SK-N-SH (cell line): ENCODE results near the gene MKRN2OS. TPM values are rescaled to one million over a fixed set of nuclear protein-coding genes. Genes with fewer than 3 reads are reported as not detected.

ENCODE experiments used
- CTCF ChIA-PET: fragments of 300-600, 350-600 bp; formaldehyde crosslinking; extraction: SDS; loops from one replicate; lab custom pipeline; 2021; lab: Yijun Ruan, JAX
- POLR2A ChIA-PET: fragments of 350-600 bp; sonication (Branson Sonifier 250); formaldehyde crosslinking; extraction: SDS; loops from one replicate; lab custom pipeline; 2020; ENCODE audit warnings: antibody characterized with exemption, inconsistent platforms; lab: Yijun Ruan, JAX
- DNase-seq: peaks from one replicate; pipeline ENCODE4 v3.0.0; 2012
- H2AFZ ChIP-seq: fragments of 200-600 bp; sonication (generic); 2 replicates; pipeline ENCODE4 v1.8.1; 2016; ENCODE audit warnings: antibody characterized with exemption, mild to moderate bottlenecking, low read depth
- H3F3A ChIP-seq: fragments of 200-600 bp; sonication (generic); replicated peaks from 2 replicates; pipeline ENCODE3; 2016; ENCODE audit warnings: antibody characterized with exemption, mild to moderate bottlenecking; ENCODE audit not compliant: insufficient read depth
- H3K27ac ChIP-seq, 2 experiments: fragments of 200-500 bp in 1 of 2; fragments of 200-600 bp in 1 of 2; sonication (Bioruptor generic) in 1 of 2; sonication (generic), shearing (Covaris generic) in 1 of 2; 2 replicates each; pipeline versions ENCODE4 v1.5.1 to v1.6.1; 2014 to 2016; ENCODE audit warnings: low read depth in 2 of 2, inconsistent platforms in 1 of 2, low read length in 1 of 2, mild to moderate bottlenecking in 1 of 2, mixed read lengths in 1 of 2
- H3K27me3 ChIP-seq: fragments of 200-600 bp; sonication (generic), shearing (Covaris generic); 2 replicates; pipeline ENCODE4 v1.6.1; 2016; ENCODE audit warnings: mixed run types; ENCODE audit not compliant: insufficient read depth
- H3K36me3 ChIP-seq, 2 experiments: fragments of 200-500 bp in 1 of 2; fragments of 200-600 bp in 1 of 2; sonication (Bioruptor generic) in 1 of 2; sonication (generic) in 1 of 2; replicated peaks in 1 of 2; 2 replicates each; pipeline versions ENCODE3 to v1.5.1; 2014 to 2016; ENCODE audit warnings: low read length in 1 of 2, mild to moderate bottlenecking in 1 of 2; ENCODE audit not compliant: insufficient read depth in 2 of 2, control insufficient read depth in 1 of 2
- H3K4me1 ChIP-seq, 2 experiments: fragments of 200-500 bp in 1 of 2; fragments of 200-600 bp in 1 of 2; sonication (Bioruptor generic) in 1 of 2; sonication (generic), shearing (Covaris generic) in 1 of 2; 2 replicates each; pipeline versions ENCODE4 v1.5.1 to v1.6.1; 2014 to 2016; ENCODE audit warnings: low read depth in 1 of 2, low read length in 1 of 2, mixed run types in 1 of 2; ENCODE audit not compliant: insufficient read depth in 2 of 2, control insufficient read depth in 1 of 2
- H3K4me2 ChIP-seq: fragments of 200-600 bp; sonication (generic), shearing (Covaris generic); 2 replicates; pipeline ENCODE4 v1.6.1; 2017; ENCODE audit warnings: mixed run types
- H3K4me3 ChIP-seq, 2 experiments: fragments of 200-500 bp in 1 of 2; fragments of 200-600 bp in 1 of 2; sonication (Bioruptor generic) in 1 of 2; sonication (generic), shearing (Covaris generic) in 1 of 2; 2 replicates each; pipeline versions ENCODE4 v1.5.1 to v1.8.1; 2014 to 2016; ENCODE audit warnings: low read depth in 2 of 2, inconsistent platforms in 1 of 2, low read length in 1 of 2, mild to moderate bottlenecking in 1 of 2, mixed read lengths in 1 of 2, moderate library complexity in 1 of 2
- H3K79me2 ChIP-seq: fragments of 200-600 bp; sonication (generic); 2 replicates; pipeline ENCODE4 v1.8.1; 2017; ENCODE audit warnings: mild to moderate bottlenecking; ENCODE audit not compliant: insufficient read depth
- H3K9ac ChIP-seq: fragments of 200-600 bp; sonication (generic); 2 replicates; pipeline ENCODE4 v1.6.1; 2017; ENCODE audit warnings: mixed run types
- H3K9me2 ChIP-seq: fragments of 200-600 bp; sonication (generic); 2 replicates; pipeline ENCODE4 v1.6.1; 2017; ENCODE audit warnings: mixed run types
- H3K9me3 ChIP-seq: fragments of 200-600 bp; sonication (generic); 2 replicates; pipeline ENCODE4 v1.6.1; 2017; ENCODE audit warnings: mixed run types, mild to moderate bottlenecking, moderate library complexity
- H4K20me1 ChIP-seq: fragments of 200-600 bp; sonication (generic); 2 replicates; pipeline ENCODE4 v1.6.1; 2017; ENCODE audit warnings: mild to moderate bottlenecking, mixed run types; ENCODE audit not compliant: insufficient read depth
- ELF1 ChIP-seq: IDR thresholded peaks from 2 replicates; pipeline ENCODE4 v1.4.0; 2012
- EP300 ChIP-seq, 2 experiments: IDR thresholded peaks; 2 replicates each; pipeline versions ENCODE4 v1.4.0 to v1.6.1; 2012; ENCODE audit warnings: borderline replicate concordance in 1 of 2, low read depth in 1 of 2, low read length in 1 of 2
- FOSL2 ChIP-seq: IDR thresholded peaks from 2 replicates; pipeline ENCODE4 v1.4.0; 2012; ENCODE audit warnings: low read depth, mild to moderate bottlenecking, moderate library complexity, borderline replicate concordance
- GABPA ChIP-seq: IDR thresholded peaks from 2 replicates; pipeline ENCODE4 v1.4.0; 2012; ENCODE audit warnings: low read depth, mild to moderate bottlenecking
- GATA2 ChIP-seq: sonication (generic); formaldehyde crosslinking; IDR thresholded peaks from 2 replicates; pipeline ENCODE4 v1.5.0; 2020; ENCODE audit warnings: mild to moderate bottlenecking, missing genetic modification reagents
- JUND ChIP-seq: IDR thresholded peaks from 2 replicates; pipeline ENCODE4 v1.4.0; 2012
- MXI1 ChIP-seq: IDR thresholded peaks from 2 replicates; pipeline ENCODE4 v1.6.1; 2012; ENCODE audit warnings: mild to moderate bottlenecking, low read depth, low read length, improper control_type of control experiment
- NFIC ChIP-seq: IDR thresholded peaks from 2 replicates; pipeline ENCODE4 v1.4.0; 2012; ENCODE audit warnings: borderline replicate concordance
- PBX3 ChIP-seq: IDR thresholded peaks from 2 replicates; pipeline ENCODE4; 2012
- POLR2AphosphoS5 ChIP-seq: IDR thresholded peaks from 2 replicates; pipeline ENCODE4 v1.6.1; 2012; ENCODE audit warnings: low read depth, low read length
- RCOR1 ChIP-seq: fragments of 150-350 bp; IDR thresholded peaks from 2 replicates; pipeline ENCODE4 v1.6.1; 2017; ENCODE audit warnings: antibody characterized with exemption, low read length
- SMC3 ChIP-seq: IDR thresholded peaks from 2 replicates; pipeline ENCODE4 v1.6.1; 2012; ENCODE audit warnings: low read depth, low read length, improper control_type of control experiment
- TEAD4 ChIP-seq: IDR thresholded peaks from 2 replicates; pipeline ENCODE4 v1.4.0; 2012; ENCODE audit warnings: mild to moderate bottlenecking, borderline replicate concordance; ENCODE audit not compliant: insufficient read depth
- WGBS: methylation state at CpG from one replicate; pipeline ENCODE4 v1.1.6; 2017; ENCODE audit warnings: low lambda C conversion rate; 5-methylcytosine and 5-hydroxymethylcytosine counted together
- polyA plus RNA-seq, 3 experiments: library from polyadenylated mRNA; depleted of rRNA; stranded (reverse); fragments of >200 nt; gene quantifications; 2 replicates each; pipeline ENCODE4 v1.2.3, GENCODE V29; 2012
- TF ChIP-seq, protein P1 (sequence below): fragments of 200-600 bp; sonication (generic); IDR thresholded peaks from 2 replicates; pipeline ENCODE4 v1.6.1; 2017; ENCODE audit warnings: antibody characterized with exemption, mild to moderate bottlenecking, moderate library complexity
- TF ChIP-seq, protein P2 (sequence below): fragments of 150-350 bp; IDR thresholded peaks from 2 replicates; pipeline ENCODE4 v1.6.1; 2016; ENCODE audit warnings: mild to moderate bottlenecking, low read depth, low read length

The MKRN2OS gene
- polyA plus RNA-seq, 1 of the 3 experiments (the other 2 are of a cell fraction), result not detected

- TF ChIP-seq SMC3 (no peak), GATA2 (no peak), NFIC (no peak), ELF1 (no peak), MXI1 (no peak), JUND (peak; percentile 32), GABPA (no peak), EP300 (IDR thresholded peaks at IDR 0.05; ENCODE audit: borderline replicate concordance in 1 of 2, low read depth in 1 of 2, low read length in 1 of 2) (no peak), POLR2AphosphoS5 (no peak), PBX3 (peak; percentile 48), TEAD4 (no peak), RCOR1 (no peak), FOSL2 (peak; percentile 47; the same call in 1 of the 2 replicates)
- TF ChIP-seq, protein P1, sequence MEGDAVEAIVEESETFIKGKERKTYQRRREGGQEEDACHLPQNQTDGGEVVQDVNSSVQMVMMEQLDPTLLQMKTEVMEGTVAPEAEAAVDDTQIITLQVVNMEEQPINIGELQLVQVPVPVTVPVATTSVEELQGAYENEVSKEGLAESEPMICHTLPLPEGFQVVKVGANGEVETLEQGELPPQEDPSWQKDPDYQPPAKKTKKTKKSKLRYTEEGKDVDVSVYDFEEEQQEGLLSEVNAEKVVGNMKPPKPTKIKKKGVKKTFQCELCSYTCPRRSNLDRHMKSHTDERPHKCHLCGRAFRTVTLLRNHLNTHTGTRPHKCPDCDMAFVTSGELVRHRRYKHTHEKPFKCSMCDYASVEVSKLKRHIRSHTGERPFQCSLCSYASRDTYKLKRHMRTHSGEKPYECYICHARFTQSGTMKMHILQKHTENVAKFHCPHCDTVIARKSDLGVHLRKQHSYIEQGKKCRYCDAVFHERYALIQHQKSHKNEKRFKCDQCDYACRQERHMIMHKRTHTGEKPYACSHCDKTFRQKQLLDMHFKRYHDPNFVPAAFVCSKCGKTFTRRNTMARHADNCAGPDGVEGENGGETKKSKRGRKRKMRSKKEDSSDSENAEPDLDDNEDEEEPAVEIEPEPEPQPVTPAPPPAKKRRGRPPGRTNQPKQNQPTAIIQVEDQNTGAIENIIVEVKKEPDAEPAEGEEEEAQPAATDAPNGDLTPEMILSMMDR, result no peak
- TF ChIP-seq, protein P2, sequence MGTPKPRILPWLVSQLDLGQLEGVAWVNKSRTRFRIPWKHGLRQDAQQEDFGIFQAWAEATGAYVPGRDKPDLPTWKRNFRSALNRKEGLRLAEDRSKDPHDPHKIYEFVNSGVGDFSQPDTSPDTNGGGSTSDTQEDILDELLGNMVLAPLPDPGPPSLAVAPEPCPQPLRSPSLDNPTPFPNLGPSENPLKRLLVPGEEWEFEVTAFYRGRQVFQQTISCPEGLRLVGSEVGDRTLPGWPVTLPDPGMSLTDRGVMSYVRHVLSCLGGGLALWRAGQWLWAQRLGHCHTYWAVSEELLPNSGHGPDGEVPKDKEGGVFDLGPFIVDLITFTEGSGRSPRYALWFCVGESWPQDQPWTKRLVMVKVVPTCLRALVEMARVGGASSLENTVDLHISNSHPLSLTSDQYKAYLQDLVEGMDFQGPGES, result no peak
- Histone ChIP-seq H3K27ac (no peak overlapping the region), H3K27me3 (no peaks in the 10 kb centered on the region), H3K4me3 (no peak overlapping the region), H3K79me2 (0 out of 2 replicates have a peak, but pooled peaks cover 2% of the 10 kb centered on the region), H3K9ac (no peak overlapping the region), H4K20me1 (peaks cover 3% of the 10 kb centered on the region; the same call in 1 of the 2 replicates), H3K4me2 (no peak overlapping the region), H3K36me3 (peaks cover 52 to 64% of the 10 kb centered on the region in 2 experiments), H3F3A (peaks cover 20% of the 10 kb centered on the region), H3K9me2 (no peaks in the 10 kb centered on the region), H3K9me3 (no peaks in the 10 kb centered on the region), H2AFZ (no peak overlapping the region), H3K4me1 (no peaks in the 10 kb centered on the region)
- CTCF ChIA-PET, result no interaction called here
- no peak for DNase-seq
- POLR2A ChIA-PET, result no interaction called here
- WGBS, result 89% methylated on average over 7 of the region's 7 CpGs
Observed at GRCh38 chr3:12588039-12589009, 43.0 kb upstream of the MKRN2OS start.
